IPS DF 19.7 (cell line): ENCODE results near the gene GNAS.
"Not testable (repeated sequence)": the region's sequence is repeated elsewhere in the genome, so short reads cannot be mapped to it uniquely, and the experiment has no call there.

Experiments
- DNase-seq: peaks from one replicate; pipeline ENCODE4 v3.0.0-alpha.2; 2013; ENCODE audit warnings: low read depth, low spot score

Gene GNAS

GRCh38 chr20:58828136-58828535, 24.4 kb upstream of the GNAS start:
- DNase-seq = no peak

GRCh38 chr20:58828804-58829203, 23.7 kb upstream of the GNAS start:
- DNase-seq = not testable (repeated sequence)

GRCh38 chr20:58829531-58829941, 23.0 kb upstream of the GNAS start:
- no peak for DNase-seq

GRCh38 chr20:58832457-58832856, 20.1 kb upstream of the GNAS start:
- no peak for DNase-seq

GRCh38 chr20:58833921-58834320, 18.6 kb upstream of the GNAS start:
- no peak for DNase-seq

GRCh38 chr20:58835231-58835630, 17.3 kb upstream of the GNAS start:
- DNase-seq = no peak

GRCh38 chr20:58836616-58837204, 15.8 kb upstream of the GNAS start:
- DNase-seq = no peak

- no peak for DNase-seq
These were observed 14.8 kb upstream of the GNAS start for GRCh38 chr20:58837717-58838116.

- no peak for DNase-seq
These were observed 14.3 kb upstream of the GNAS start for GRCh38 chr20:58838174-58838573.

GRCh38 chr20:58839474-58839874, 13.0 kb upstream of the GNAS start:
- no peak for DNase-seq

GRCh38 chr20:58839991-58840747, 12.3 kb upstream of the GNAS start:
- DNase-seq = no peak

GRCh38 chr20:58840816-58841538, 11.5 kb upstream of the GNAS start:
- no peak for DNase-seq

- no peak for DNase-seq
These were observed 10.8 kb upstream of the GNAS start for GRCh38 chr20:58841539-58842264.

GRCh38 chr20:58842276-58842675, 10.2 kb upstream of the GNAS start:
- no peak for DNase-seq

GRCh38 chr20:58843128-58843556, 9.4 kb upstream of the GNAS start:
- peak; percentile 70 for DNase-seq

- no peak for DNase-seq
These were observed 6.8 kb upstream of the GNAS start for GRCh38 chr20:58845706-58846105.

GRCh38 chr20:58847463-58847862, 5.1 kb upstream of the GNAS start:
- DNase-seq = no peak

GRCh38 chr20:58850693-58851174, 1.8 kb upstream of the GNAS start, which contains the start of gene GNAS-AS1:
TSS of gene GNAS-AS1 (minus strand) at chr20:58850902.
- no peak for DNase-seq

GRCh38 chr20:58851221-58851968, 1.1 kb upstream of the GNAS start:
- DNase-seq = no peak

- DNase-seq = no peak
These were observed 502 bp upstream of the GNAS start for GRCh38 chr20:58851969-58852458.

GRCh38 chr20:58853466-58853865, 950 bp downstream of the GNAS start:
- DNase-seq = no peak
